ENCODE data around the gene ERC2. TPM values are rescaled to one million over a fixed set of nuclear protein-coding genes. Genes with fewer than 3 reads are reported as not detected.

Gene ERC2
- total RNA-seq, 1 experiment from 2014 or later: 0.90 TPM

DNA sequence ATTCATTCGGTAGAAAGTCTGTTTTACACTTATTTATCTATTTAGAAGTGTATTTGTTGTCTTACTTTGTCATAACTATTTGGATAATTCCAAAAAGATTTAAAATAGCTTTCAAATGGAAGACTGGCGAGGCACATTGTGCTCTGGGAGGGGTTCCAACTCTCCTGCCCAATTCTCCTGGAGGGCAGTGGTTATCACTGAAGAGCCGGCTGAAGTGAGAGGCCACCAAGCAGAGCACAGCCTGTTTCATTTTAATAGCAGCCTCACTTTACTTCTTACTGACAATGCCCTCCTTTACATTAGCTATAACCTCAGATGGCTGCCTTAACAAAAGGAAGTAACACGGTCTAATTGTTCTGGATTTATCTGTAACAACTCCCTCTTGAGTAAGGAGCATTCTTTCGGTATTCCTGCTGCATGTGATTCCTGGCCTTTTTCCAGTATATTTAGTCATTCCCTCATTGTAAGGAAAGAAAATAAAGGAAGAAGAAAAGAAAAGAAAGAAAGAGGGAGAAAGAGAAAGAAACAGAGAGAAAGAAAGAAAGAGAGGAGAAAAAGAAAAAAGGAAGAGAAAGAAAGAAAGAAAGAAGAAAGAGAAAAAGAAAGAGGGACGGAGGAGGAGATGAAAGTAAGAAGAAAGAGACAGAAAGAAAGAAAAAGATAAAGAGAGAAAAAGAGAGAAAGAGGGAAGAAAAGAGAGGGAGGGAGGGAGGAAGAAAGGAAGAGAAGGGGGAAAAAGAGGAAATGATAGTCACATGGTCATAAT is 641.4 kb downstream of the ERC2 start:
- Histone ChIP-seq H3K27ac (ENCODE audit: low read depth, low read length, poor library complexity, severe bottlenecking) (no peak overlapping the region), H3K4me1 (ENCODE audit: insufficient read depth, low read length, poor library complexity, severe bottlenecking) (no peaks in the 10 kb centered on the region), H3K27me3 (replicated peaks; ENCODE audit: insufficient read depth, low read depth, low read length, poor library complexity) (no peaks in the 10 kb centered on the region), H3K9me3 (ENCODE audit: low read depth, low read length, poor library complexity, severe bottlenecking) (no peaks in the 10 kb centered on the region), H3K36me3 (ENCODE audit: insufficient read depth, low read length, poor library complexity, severe bottlenecking) (no peaks in the 10 kb centered on the region), H3K4me3 (ENCODE audit: low read depth, low read length, poor library complexity, severe bottlenecking) (no peak overlapping the region)
- ChIA-PET POLR2A (ENCODE audit: low non-redundant PET) (no interaction called here), CTCF (no interaction called here)
- intact Hi-C loops (cut with micrococcal nuclease; ENCODE audit: unreplicated experiment): no loop called here
- BruUV-seq (replicated peaks): no TSS peak
- no peak for TF ChIP-seq EZH2 (IDR thresholded peaks at IDR 0.05; ENCODE audit: borderline replicate concordance, low read depth, low read length, poor library complexity, severe bottlenecking)
- DNase-seq (ENCODE audit: low spot score): no peak

DNA sequence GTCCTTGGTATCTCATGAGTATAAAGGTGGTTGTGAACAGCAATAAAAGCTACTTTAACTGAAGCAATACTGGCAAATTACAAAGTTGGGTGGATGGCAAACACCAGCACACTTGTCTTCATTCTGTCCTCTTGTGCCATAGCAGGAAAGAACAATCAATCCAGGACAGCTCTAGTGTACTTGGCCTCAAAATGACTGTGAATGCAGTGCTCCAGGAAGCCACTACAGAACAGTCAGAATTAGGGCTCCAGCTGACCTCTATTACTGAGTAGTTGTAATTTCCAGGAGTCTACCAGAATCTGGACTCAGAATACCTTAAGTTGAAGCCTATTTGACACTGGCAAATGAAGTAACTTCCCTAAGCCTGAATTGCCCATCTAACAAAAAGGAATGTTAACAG is 642.2 kb downstream of the ERC2 start:
- BruUV-seq (replicated peaks): no TSS peak
- ChIA-PET POLR2A (ENCODE audit: low non-redundant PET) (no interaction called here), CTCF (no interaction called here)
- no peak for DNase-seq (ENCODE audit: low spot score)
- Histone ChIP-seq H3K9me3 (ENCODE audit: low read depth, low read length, poor library complexity, severe bottlenecking) (no peaks in the 10 kb centered on the region), H3K4me3 (ENCODE audit: low read depth, low read length, poor library complexity, severe bottlenecking) (no peak overlapping the region), H3K36me3 (ENCODE audit: insufficient read depth, low read length, poor library complexity, severe bottlenecking) (no peaks in the 10 kb centered on the region), H3K27ac (ENCODE audit: low read depth, low read length, poor library complexity, severe bottlenecking) (no peak overlapping the region), H3K27me3 (replicated peaks; ENCODE audit: insufficient read depth, low read depth, low read length, poor library complexity) (no peaks in the 10 kb centered on the region), H3K4me1 (ENCODE audit: insufficient read depth, low read length, poor library complexity, severe bottlenecking) (no peaks in the 10 kb centered on the region)
- no peak for TF ChIP-seq EZH2 (IDR thresholded peaks at IDR 0.05; ENCODE audit: borderline replicate concordance, low read depth, low read length, poor library complexity, severe bottlenecking)
- TF ChIP-seq CTCF (conservative IDR thresholded peaks at IDR 0.05; ENCODE audit: low read depth, low read length): no peak
- intact Hi-C loops (cut with micrococcal nuclease; ENCODE audit: unreplicated experiment): no loop called here

- no peaks in the 10 kb centered on the region for H3K36me3 ChIP-seq (ENCODE audit: insufficient read depth, low read length, poor library complexity, severe bottlenecking)
- H3K9me3 ChIP-seq (ENCODE audit: low read depth, low read length, poor library complexity, severe bottlenecking): no peaks in the 10 kb centered on the region
- H3K4me3 ChIP-seq (ENCODE audit: low read depth, low read length, poor library complexity, severe bottlenecking): no peak overlapping the region
- DNase-seq (ENCODE audit: low spot score): no peak
- ChIA-PET CTCF (no interaction called here), POLR2A (ENCODE audit: low non-redundant PET) (no interaction called here)
- no peaks in the 10 kb centered on the region for H3K27me3 ChIP-seq (replicated peaks; ENCODE audit: insufficient read depth, low read depth, low read length, poor library complexity)
- no peaks in the 10 kb centered on the region for H3K4me1 ChIP-seq (ENCODE audit: insufficient read depth, low read length, poor library complexity, severe bottlenecking)
- H3K27ac ChIP-seq (ENCODE audit: low read depth, low read length, poor library complexity, severe bottlenecking): no peak overlapping the region
- no TSS peak for BruUV-seq (replicated peaks)
- TF ChIP-seq CTCF (conservative IDR thresholded peaks at IDR 0.05; ENCODE audit: low read depth, low read length) (no peak), EZH2 (IDR thresholded peaks at IDR 0.05; ENCODE audit: borderline replicate concordance, low read depth, low read length, poor library complexity, severe bottlenecking) (no peak)
- intact Hi-C loops (cut with micrococcal nuclease; ENCODE audit: unreplicated experiment): no loop called here
Observed at GRCh38 chr3:55824406-55824805, 643.9 kb downstream of the ERC2 start.

DNA sequence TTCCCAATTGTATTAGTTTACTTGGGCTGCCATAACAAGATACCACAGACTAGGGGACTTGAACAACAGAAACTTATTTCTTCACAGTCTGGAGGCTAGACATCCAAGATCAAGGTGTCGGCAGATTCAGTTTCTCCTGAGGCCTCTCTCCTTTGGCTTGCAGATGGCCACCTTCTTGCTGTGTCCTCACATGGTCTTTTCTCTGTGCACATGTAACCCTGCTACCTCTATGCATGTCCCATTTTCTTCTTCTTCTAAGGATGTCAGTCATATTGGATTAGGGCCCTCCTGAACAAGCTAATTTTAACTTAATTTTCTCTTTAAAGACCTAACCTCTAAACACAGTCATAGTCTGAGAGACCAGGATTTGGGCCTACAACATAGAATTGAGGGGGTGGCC is 644.4 kb downstream of the ERC2 start:
- intact Hi-C loops (cut with micrococcal nuclease; ENCODE audit: unreplicated experiment): no loop called here
- POLR2A ChIA-PET (ENCODE audit: low non-redundant PET): no interaction called here
- no peak overlapping the region for H3K4me3 ChIP-seq (ENCODE audit: low read depth, low read length, poor library complexity, severe bottlenecking)
- no TSS peak for BruUV-seq (replicated peaks)
- DNase-seq (ENCODE audit: low spot score): no peak
- H3K4me1 ChIP-seq (ENCODE audit: insufficient read depth, low read length, poor library complexity, severe bottlenecking): no peaks in the 10 kb centered on the region
- no peak overlapping the region for H3K27ac ChIP-seq (ENCODE audit: low read depth, low read length, poor library complexity, severe bottlenecking)
- H3K27me3 ChIP-seq (replicated peaks; ENCODE audit: insufficient read depth, low read depth, low read length, poor library complexity): no peaks in the 10 kb centered on the region
- no peaks in the 10 kb centered on the region for H3K36me3 ChIP-seq (ENCODE audit: insufficient read depth, low read length, poor library complexity, severe bottlenecking)
- H3K9me3 ChIP-seq (ENCODE audit: low read depth, low read length, poor library complexity, severe bottlenecking): no peaks in the 10 kb centered on the region
- CTCF ChIA-PET: no interaction called here
- TF ChIP-seq CTCF (conservative IDR thresholded peaks at IDR 0.05; ENCODE audit: low read depth, low read length) (no peak), EZH2 (IDR thresholded peaks at IDR 0.05; ENCODE audit: borderline replicate concordance, low read depth, low read length, poor library complexity, severe bottlenecking) (no peak)

Measured in A673 (cell line).